Osteoblast (primary cell): ENCODE data around the gene RAPGEF3. TPM values are rescaled to one million over a fixed set of nuclear protein-coding genes. Genes with fewer than 3 reads are reported as not detected.

Experiments
- DNase-seq: peaks from one replicate; pipeline ENCODE4 v3.0.0; 2011; ENCODE audit warnings: low spot score, mixed read lengths; ENCODE audit not compliant: insufficient read length; ENCODE audit errors: missing footprints
- H2AFZ ChIP-seq: 2 replicates; pipeline ENCODE4 v1.6.0; 2011; ENCODE audit warnings: mild to moderate bottlenecking, low read length
- H3K27ac ChIP-seq: 2 replicates; pipeline ENCODE4 v1.5.1; 2011; ENCODE audit warnings: mild to moderate bottlenecking, low read depth, low read length, moderate library complexity
- H3K27me3 ChIP-seq: 2 replicates; pipeline ENCODE4 v1.6.0; 2012; ENCODE audit warnings: mild to moderate bottlenecking, control low read depth, inconsistent platforms, low read length, moderate library complexity; ENCODE audit not compliant: insufficient read depth
- H3K36me3 ChIP-seq: 2 replicates; pipeline ENCODE4 v1.5.1; 2011; ENCODE audit warnings: mild to moderate bottlenecking, low read length, control low read depth, moderate library complexity; ENCODE audit not compliant: insufficient read depth
- H3K4me1 ChIP-seq: 2 replicates; pipeline ENCODE4 v1.5.1; 2011; ENCODE audit warnings: mild to moderate bottlenecking, low read length, control low read depth, moderate library complexity; ENCODE audit not compliant: insufficient read depth
- H3K4me2 ChIP-seq: 2 replicates; pipeline ENCODE4 v1.6.0; 2011; ENCODE audit warnings: mild to moderate bottlenecking, low read length; ENCODE audit not compliant: insufficient read depth
- H3K4me3 ChIP-seq: fragments of 200-600 bp; sonication (generic); 3 replicates; pipeline ENCODE4 v1.5.1; 2012; ENCODE audit warnings: mild to moderate bottlenecking, low read length, inconsistent platforms; ENCODE audit not compliant: insufficient read depth
- H3K79me2 ChIP-seq: 2 replicates; pipeline ENCODE4 v1.6.0; 2012; ENCODE audit warnings: mild to moderate bottlenecking, low read length, control low read depth, inconsistent platforms; ENCODE audit not compliant: insufficient read depth
- H3K9me3 ChIP-seq: 2 replicates; pipeline ENCODE4 v1.5.1; 2011; ENCODE audit warnings: low read depth, low read length, control low read depth
- H4K20me1 ChIP-seq: 2 replicates; pipeline ENCODE4 v1.6.0; 2012; ENCODE audit warnings: mild to moderate bottlenecking, low read length, control low read depth; ENCODE audit not compliant: insufficient read depth
- CTCF ChIP-seq: IDR thresholded peaks from 2 replicates; pipeline ENCODE4 v1.5.1; 2011; ENCODE audit warnings: mild to moderate bottlenecking, low read depth, low read length, moderate library complexity; ENCODE audit errors: extremely low read depth
- total RNA-seq: library from RNA; depleted of rRNA; stranded (reverse); fragments of >200 nt; gene quantifications from 2 replicates; pipeline ENCODE4 v1.2.3, GENCODE V29; 2012

Gene RAPGEF3
- total RNA-seq, 1 donor = 4.3 TPM

GRCh38 chr12:47794679-47795078 lies 36.0 kb upstream of the RAPGEF3 start:
- H3K27ac ChIP-seq = no peak overlapping the region
- H3K9me3 ChIP-seq = no peaks in the 10 kb centered on the region
- DNase-seq = no peak
- peaks cover 78% of the 10 kb centered on the region for H3K36me3 ChIP-seq
- H3K79me2 ChIP-seq = peaks cover 42% of the 10 kb centered on the region
- peaks cover 37% of the 10 kb centered on the region for H4K20me1 ChIP-seq
- H2AFZ ChIP-seq = no peak overlapping the region
- no peak overlapping the region for H3K4me3 ChIP-seq
- peaks cover 4% of the 10 kb centered on the region for H3K4me1 ChIP-seq
- TF ChIP-seq CTCF = no peak
- H3K27me3 ChIP-seq = no peaks in the 10 kb centered on the region
- H3K4me2 ChIP-seq = no peak overlapping the region

- peaks cover 84% of the 10 kb centered on the region for H3K36me3 ChIP-seq
- H3K4me3 ChIP-seq = no peak overlapping the region
- peaks cover 27% of the 10 kb centered on the region for H3K79me2 ChIP-seq
- no peaks in the 10 kb centered on the region for H3K9me3 ChIP-seq
- no peak for TF ChIP-seq CTCF
- peaks cover 34% of the 10 kb centered on the region for H4K20me1 ChIP-seq
- H3K27ac ChIP-seq = no peak overlapping the region
- no peaks in the 10 kb centered on the region for H3K27me3 ChIP-seq
- H2AFZ ChIP-seq = no peak overlapping the region
- no peak overlapping the region for H3K4me2 ChIP-seq
- DNase-seq = no peak
- no peaks in the 10 kb centered on the region for H3K4me1 ChIP-seq
These were observed 34.5 kb upstream of the RAPGEF3 start for GRCh38 chr12:47793015-47793681.

- Histone ChIP-seq H3K27me3 (no peaks in the 10 kb centered on the region), H3K9me3 (no peaks in the 10 kb centered on the region), H3K4me1 (no peaks in the 10 kb centered on the region), H3K36me3 (peaks cover 88% of the 10 kb centered on the region), H3K27ac (no peak overlapping the region), H3K4me2 (no peak overlapping the region), H3K79me2 (peaks cover 17% of the 10 kb centered on the region), H2AFZ (no peak overlapping the region), H3K4me3 (no peak overlapping the region), H4K20me1 (peaks cover 27% of the 10 kb centered on the region)
- no peak for TF ChIP-seq CTCF
- DNase-seq = no peak
These were observed 33.2 kb upstream of the RAPGEF3 start for GRCh38 chr12:47791874-47792273.

- no peak overlapping the region for H3K4me3 ChIP-seq
- no peak overlapping the region for H3K27ac ChIP-seq
- peaks cover 27% of the 10 kb centered on the region for H4K20me1 ChIP-seq
- H3K36me3 ChIP-seq = peaks cover 89% of the 10 kb centered on the region
- peaks cover 16% of the 10 kb centered on the region for H3K79me2 ChIP-seq
- H3K4me2 ChIP-seq = no peak overlapping the region
- no peaks in the 10 kb centered on the region for H3K4me1 ChIP-seq
- H2AFZ ChIP-seq = no peak overlapping the region
- H3K27me3 ChIP-seq = no peaks in the 10 kb centered on the region
- no peak for TF ChIP-seq CTCF
- no peaks in the 10 kb centered on the region for H3K9me3 ChIP-seq
- DNase-seq = no peak
These were observed 32.7 kb upstream of the RAPGEF3 start for GRCh38 chr12:47791351-47791746.
